ENCODE data around the gene OGT. TPM values are rescaled to one million over a fixed set of nuclear protein-coding genes. Genes with fewer than 3 reads are reported as not detected.

Gene OGT
- total RNA-seq, 1 experiment from 2014 or later = 116 TPM

DNA sequence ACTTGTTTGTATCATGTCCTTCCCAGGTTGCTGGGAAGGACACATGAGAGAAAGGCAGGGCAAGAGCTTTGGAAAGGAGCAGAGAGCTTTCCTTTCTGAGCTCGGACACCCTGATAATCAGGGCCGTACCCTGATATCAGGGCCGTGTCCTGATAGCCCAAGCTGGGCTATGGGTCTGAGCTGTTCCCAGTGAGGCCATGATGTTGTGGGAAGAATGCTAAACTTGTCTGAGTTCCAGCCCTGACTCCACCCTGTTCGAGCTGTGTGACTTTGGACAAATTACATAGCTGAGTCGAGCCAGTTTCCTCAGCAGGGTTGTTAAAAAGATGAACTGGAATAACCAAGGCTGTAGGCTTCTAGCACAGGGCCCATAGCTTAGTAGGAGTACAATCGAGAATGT lies 88.7 kb downstream of the OGT start:
- no peak overlapping the region for H2AK5ac ChIP-seq (ENCODE audit: insufficient read length, low read length)
- H4K91ac ChIP-seq (ENCODE audit: insufficient read length, low read depth, low read length) = no peak overlapping the region
- H2AFZ ChIP-seq (ENCODE audit: low read length) = no peak overlapping the region
- no peak overlapping the region for H2BK20ac ChIP-seq (ENCODE audit: low read depth, low read length, poor library complexity, severe bottlenecking)
- H3K23ac ChIP-seq (ENCODE audit: insufficient read length, low read depth, low read length) = no peak overlapping the region
- peaks cover 64 to 82% of the 10 kb centered on the region in 2 experiments for H3K9me3 Mint-ChIP-seq
- H4K20me1 ChIP-seq (ENCODE audit: control insufficient read depth, insufficient read depth, insufficient read length) = no peaks in the 10 kb centered on the region
- no peak overlapping the region for H3T11ph ChIP-seq (ENCODE audit: low read length)
- peaks cover 0 to 6% (median 2%) of the 10 kb centered on the region in 3 experiments; a peak in 4 of 7 replicates for H3K36me3 Mint-ChIP-seq (ENCODE audit: insufficient read depth in 1 of 3, low read depth in 3 of 3)
- no peak overlapping the region for H4K5ac ChIP-seq (ENCODE audit: insufficient read length, low read depth, low read length)
- peaks cover 27% of the 10 kb centered on the region for H3K9me3 ChIP-seq (ENCODE audit: control insufficient read depth, low read depth, low read length)
- H3K18ac ChIP-seq (ENCODE audit: insufficient read length, low read depth, low read length) = no peak overlapping the region
- no peaks in the 10 kb centered on the region for H3K27me3 Mint-ChIP-seq (ENCODE audit: low read depth)
- no peak for DNase-seq
- H3K27ac Mint-ChIP-seq = no peak overlapping the region
- no peaks in the 10 kb centered on the region for H3K79me1 ChIP-seq (ENCODE audit: insufficient read depth, low read depth, low read length, poor library complexity, severe bottlenecking)
- H2BK12ac ChIP-seq (ENCODE audit: insufficient read length, low read depth, low read length) = no peak overlapping the region
- no peak overlapping the region for H3K9ac ChIP-seq (ENCODE audit: extremely low read depth, insufficient read length, low read length)
- H2BK15ac ChIP-seq (ENCODE audit: low read depth, low read length) = no peak overlapping the region
- H3K4ac ChIP-seq (ENCODE audit: low read depth, low read length) = no peak overlapping the region
- H3K4me3 Mint-ChIP-seq = no peak overlapping the region
- H3K27ac ChIP-seq (ENCODE audit: insufficient read length, low read depth, low read length) = no peak overlapping the region
- H3K79me2 ChIP-seq (ENCODE audit: insufficient read depth, low read length) = no peaks in the 10 kb centered on the region
- no peak overlapping the region for H4K8ac ChIP-seq (replicated peaks; ENCODE audit: insufficient read length, low read depth, low read length)
- no CpG with 5 or more reads among the region's 6 CpGs for WGBS (ENCODE audit: extremely low coverage, insufficient read length, low lambda C conversion rate)
- H2BK120ac ChIP-seq (ENCODE audit: low read depth, low read length, poor library complexity, severe bottlenecking) = no peak overlapping the region
- H3K4me1 ChIP-seq (ENCODE audit: insufficient read depth, low read length) = no peaks in the 10 kb centered on the region
- H2BK5ac ChIP-seq (ENCODE audit: insufficient read length, low read length) = no peak overlapping the region
- TF ChIP-seq CTCF (conservative IDR thresholded peaks at IDR 0.05) = no peak
- peaks cover 2 to 14% of the 10 kb centered on the region in 2 experiments; a peak in 1 of 4 replicates for H3K4me1 Mint-ChIP-seq
- no peak overlapping the region for H3K56ac ChIP-seq (ENCODE audit: insufficient read length, low read depth, low read length)
- no peak overlapping the region for H3K14ac ChIP-seq (ENCODE audit: insufficient read depth, low read length)
- no peaks in the 10 kb centered on the region for H3K27me3 ChIP-seq (ENCODE audit: insufficient read depth, low read length)
- no peaks in the 10 kb centered on the region for H3K23me2 ChIP-seq (ENCODE audit: insufficient read length, low read depth, low read length, poor library complexity, severe bottlenecking)
- no peak overlapping the region for H3K4me2 ChIP-seq (ENCODE audit: insufficient read depth, insufficient read length, low read length)
